Liver (tissue), 9 donors: ENCODE measurements around the gene PARN. TPM values are rescaled to one million over a fixed set of nuclear protein-coding genes. Genes with fewer than 3 reads are reported as not detected.
A peak's percentile ranks its signal among the peaks of the same experiment; 100 is the strongest.

ENCODE experiments used
- DNase-seq: peaks from one replicate; pipeline ENCODE4 v3.0.0-alpha.2; 2017; ENCODE audit warnings: low spot score
- H3K27ac ChIP-seq, 2 donors: one replicate each; pipeline ENCODE4 v1.7.0; 2013; ENCODE audit warnings: inconsistent platforms in 2 of 2, low read length in 2 of 2, control low read depth in 1 of 2, low read depth in 1 of 2, mild to moderate bottlenecking in 1 of 2
- H3K27me3 ChIP-seq, 4 donors: one replicate each; pipeline versions ENCODE4 v1.6.1 to v1.7.0; 2013; ENCODE audit warnings: low read length in 3 of 4, inconsistent platforms in 1 of 4, mild to moderate bottlenecking in 1 of 4, moderate library complexity in 1 of 4; ENCODE audit not compliant: control insufficient read depth in 4 of 4, insufficient read depth in 4 of 4
- H3K36me3 ChIP-seq, 4 donors: one replicate each; pipeline versions ENCODE4 v1.6.1 to v1.7.0; 2013; ENCODE audit warnings: low read length in 3 of 4, mild to moderate bottlenecking in 3 of 4, low read depth in 1 of 4, moderate library complexity in 1 of 4; ENCODE audit not compliant: control insufficient read depth in 4 of 4, insufficient read depth in 3 of 4
- H3K4me1 ChIP-seq, 4 donors: one replicate each; pipeline versions ENCODE4 v1.6.1 to v1.7.0; 2013; ENCODE audit warnings: low read length in 3 of 4, mild to moderate bottlenecking in 3 of 4, moderate library complexity in 1 of 4; ENCODE audit not compliant: control insufficient read depth in 4 of 4, insufficient read depth in 4 of 4
- H3K4me3 ChIP-seq, 3 donors: one replicate each; pipeline versions ENCODE4 v1.6.1 to v1.7.0; 2013; ENCODE audit warnings: low read length in 3 of 3, control low read depth in 1 of 3, low read depth in 1 of 3, mild to moderate bottlenecking in 1 of 3
- H3K9ac ChIP-seq, 2 donors: one replicate each; pipeline ENCODE4 v1.7.0; 2013; ENCODE audit warnings: low read length in 2 of 2, mild to moderate bottlenecking in 2 of 2, moderate library complexity in 2 of 2, control low read depth in 1 of 2, low read depth in 1 of 2
- H3K9me3 ChIP-seq, 4 donors: one replicate each; pipeline versions ENCODE4 v1.6.1 to v1.7.0; 2013; ENCODE audit warnings: low read length in 3 of 4; ENCODE audit not compliant: control insufficient read depth in 4 of 4
- EGR1 ChIP-seq, 2 donors: IDR thresholded peaks; 2 replicates each; pipeline ENCODE4 v1.6.1; 2016 to 2018; ENCODE audit warnings: antibody characterized with exemption in 2 of 2, low read depth in 2 of 2
- FOXA1 ChIP-seq: IDR thresholded peaks from 2 replicates; pipeline ENCODE4 v1.6.1; 2016; ENCODE audit warnings: antibody characterized with exemption
- FOXA2 ChIP-seq: IDR thresholded peaks from 2 replicates; pipeline ENCODE4 v1.6.1; 2016; ENCODE audit warnings: antibody characterized with exemption
- GABPA ChIP-seq, 2 donors: IDR thresholded peaks in 1 of 2; conservative IDR thresholded peaks in 1 of 2; 2 replicates each; pipeline ENCODE4 v1.6.1; 2016; ENCODE audit warnings: antibody characterized with exemption in 2 of 2, mild to moderate bottlenecking in 1 of 2, moderate library complexity in 1 of 2
- HNF4A ChIP-seq, 2 donors: conservative IDR thresholded peaks; 2 replicates each; pipeline ENCODE4 v1.6.1; 2016; ENCODE audit warnings: antibody characterized with exemption in 2 of 2, mild to moderate bottlenecking in 2 of 2
- MAX ChIP-seq: IDR thresholded peaks from 2 replicates; pipeline ENCODE4 v1.6.1; 2016; ENCODE audit warnings: antibody characterized with exemption
- NR2F2 ChIP-seq: IDR thresholded peaks from 2 replicates; pipeline ENCODE4 v1.6.1; 2016; ENCODE audit warnings: antibody characterized with exemption
- RAD21 ChIP-seq, 2 donors: IDR thresholded peaks; 2 replicates each; pipeline ENCODE4 v1.6.1; 2016; ENCODE audit warnings: antibody characterized with exemption in 2 of 2, mild to moderate bottlenecking in 2 of 2
- RXRA ChIP-seq, 2 donors: IDR thresholded peaks; 2 replicates each; pipeline ENCODE4 v1.6.1; 2017 to 2018; ENCODE audit warnings: antibody characterized with exemption in 2 of 2, mild to moderate bottlenecking in 1 of 2
- SP1 ChIP-seq: IDR thresholded peaks from 2 replicates; pipeline ENCODE4 v1.6.1; 2018; ENCODE audit warnings: antibody characterized with exemption, mild to moderate bottlenecking
- YY1 ChIP-seq: IDR thresholded peaks from 2 replicates; pipeline ENCODE4 v1.6.1; 2016; ENCODE audit warnings: antibody characterized with exemption, mild to moderate bottlenecking
- WGBS: extraction: QIAGEN DNeasy Blood & Tissue Kit; methylation state at CpG from one replicate; pipeline ENCODE4 v1.1.7; 2013; 5-methylcytosine and 5-hydroxymethylcytosine counted together
- polyA plus RNA-seq, 2 donors: library from polyadenylated mRNA; stranded (reverse) in 1 of 2; unstranded in 1 of 2; fragments of 200-250 nt in 1 of 2; fragments of >200 nt in 1 of 2; fragmentation: Nextera tagmentation in 1 of 2; extraction: Ambion mirVana in 1 of 2; gene quantifications; one replicate each; pipeline versions ENCODE4 v1.2.1 to v1.2.3, GENCODE V29; 2013 to 2015
- total RNA-seq, 2 donors: library from RNA; depleted of rRNA; stranded (reverse); fragments of >200 nt; gene quantifications; one replicate each; pipeline ENCODE4 v1.2.3, GENCODE V29; 2014
- TF ChIP-seq, protein P1 (sequence below): IDR thresholded peaks from 2 replicates; pipeline ENCODE4 v1.6.1; 2016; ENCODE audit warnings: antibody characterized with exemption, mild to moderate bottlenecking
- TF ChIP-seq, protein P2 (sequence below): IDR thresholded peaks from 2 replicates; pipeline ENCODE4 v1.6.1; 2016; ENCODE audit warnings: antibody characterized with exemption
- TF ChIP-seq, protein P3 (sequence below): IDR thresholded peaks from 2 replicates; pipeline ENCODE4 v1.6.1; 2016; ENCODE audit warnings: antibody characterized with exemption
- donor health status: healthy.
- donor health status: healthy.
- donor health status: healthy.
- donor health status: healthy.
- donor health status: healthy.

The PARN gene
- total and polyA plus RNA-seq, 4 donors, result 7.9 to 19.7 (median 9.7) TPM

DNA sequence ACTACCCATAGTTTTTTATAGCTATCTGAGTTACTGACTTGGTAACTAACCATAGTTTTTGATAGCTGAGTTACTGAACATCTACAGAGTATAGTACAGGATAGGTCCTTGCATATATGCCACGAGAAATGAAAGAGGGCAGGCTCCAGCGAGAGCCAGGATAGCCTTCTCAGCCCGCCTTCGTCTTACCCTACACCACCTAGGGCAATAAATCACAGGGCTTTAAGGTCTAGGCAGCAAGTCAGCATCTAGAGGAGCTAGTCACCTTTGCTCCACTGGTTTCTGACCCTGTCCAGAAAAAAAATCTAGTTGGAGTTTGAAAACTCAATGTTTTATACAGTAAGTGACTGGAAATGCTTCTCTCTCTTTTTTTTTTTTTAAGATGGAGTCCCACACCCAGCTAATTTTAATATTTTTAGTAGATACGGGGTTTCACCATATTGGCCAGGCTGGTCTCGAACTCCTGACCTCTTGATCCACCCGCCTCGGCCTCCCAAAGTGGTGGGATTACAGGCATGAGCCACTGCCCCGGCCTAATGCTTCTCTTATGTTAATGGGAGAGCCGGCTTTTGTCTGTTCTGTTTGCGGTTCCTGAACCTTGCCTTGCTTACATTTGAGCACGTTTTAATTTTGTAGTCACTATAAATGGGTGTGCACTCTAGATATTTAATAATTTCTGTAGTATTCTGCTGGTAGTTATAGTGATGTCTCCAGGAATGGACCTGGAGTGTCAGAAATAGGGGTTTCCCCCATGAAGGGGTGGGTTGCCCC lies 5.5 kb upstream of the PARN start:
- DNase-seq, result no peak
- TF ChIP-seq MAX, result no peak
- TF ChIP-seq, protein P1, sequence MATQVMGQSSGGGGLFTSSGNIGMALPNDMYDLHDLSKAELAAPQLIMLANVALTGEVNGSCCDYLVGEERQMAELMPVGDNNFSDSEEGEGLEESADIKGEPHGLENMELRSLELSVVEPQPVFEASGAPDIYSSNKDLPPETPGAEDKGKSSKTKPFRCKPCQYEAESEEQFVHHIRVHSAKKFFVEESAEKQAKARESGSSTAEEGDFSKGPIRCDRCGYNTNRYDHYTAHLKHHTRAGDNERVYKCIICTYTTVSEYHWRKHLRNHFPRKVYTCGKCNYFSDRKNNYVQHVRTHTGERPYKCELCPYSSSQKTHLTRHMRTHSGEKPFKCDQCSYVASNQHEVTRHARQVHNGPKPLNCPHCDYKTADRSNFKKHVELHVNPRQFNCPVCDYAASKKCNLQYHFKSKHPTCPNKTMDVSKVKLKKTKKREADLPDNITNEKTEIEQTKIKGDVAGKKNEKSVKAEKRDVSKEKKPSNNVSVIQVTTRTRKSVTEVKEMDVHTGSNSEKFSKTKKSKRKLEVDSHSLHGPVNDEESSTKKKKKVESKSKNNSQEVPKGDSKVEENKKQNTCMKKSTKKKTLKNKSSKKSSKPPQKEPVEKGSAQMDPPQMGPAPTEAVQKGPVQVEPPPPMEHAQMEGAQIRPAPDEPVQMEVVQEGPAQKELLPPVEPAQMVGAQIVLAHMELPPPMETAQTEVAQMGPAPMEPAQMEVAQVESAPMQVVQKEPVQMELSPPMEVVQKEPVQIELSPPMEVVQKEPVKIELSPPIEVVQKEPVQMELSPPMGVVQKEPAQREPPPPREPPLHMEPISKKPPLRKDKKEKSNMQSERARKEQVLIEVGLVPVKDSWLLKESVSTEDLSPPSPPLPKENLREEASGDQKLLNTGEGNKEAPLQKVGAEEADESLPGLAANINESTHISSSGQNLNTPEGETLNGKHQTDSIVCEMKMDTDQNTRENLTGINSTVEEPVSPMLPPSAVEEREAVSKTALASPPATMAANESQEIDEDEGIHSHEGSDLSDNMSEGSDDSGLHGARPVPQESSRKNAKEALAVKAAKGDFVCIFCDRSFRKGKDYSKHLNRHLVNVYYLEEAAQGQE, result no peak
- TF ChIP-seq, protein P2, sequence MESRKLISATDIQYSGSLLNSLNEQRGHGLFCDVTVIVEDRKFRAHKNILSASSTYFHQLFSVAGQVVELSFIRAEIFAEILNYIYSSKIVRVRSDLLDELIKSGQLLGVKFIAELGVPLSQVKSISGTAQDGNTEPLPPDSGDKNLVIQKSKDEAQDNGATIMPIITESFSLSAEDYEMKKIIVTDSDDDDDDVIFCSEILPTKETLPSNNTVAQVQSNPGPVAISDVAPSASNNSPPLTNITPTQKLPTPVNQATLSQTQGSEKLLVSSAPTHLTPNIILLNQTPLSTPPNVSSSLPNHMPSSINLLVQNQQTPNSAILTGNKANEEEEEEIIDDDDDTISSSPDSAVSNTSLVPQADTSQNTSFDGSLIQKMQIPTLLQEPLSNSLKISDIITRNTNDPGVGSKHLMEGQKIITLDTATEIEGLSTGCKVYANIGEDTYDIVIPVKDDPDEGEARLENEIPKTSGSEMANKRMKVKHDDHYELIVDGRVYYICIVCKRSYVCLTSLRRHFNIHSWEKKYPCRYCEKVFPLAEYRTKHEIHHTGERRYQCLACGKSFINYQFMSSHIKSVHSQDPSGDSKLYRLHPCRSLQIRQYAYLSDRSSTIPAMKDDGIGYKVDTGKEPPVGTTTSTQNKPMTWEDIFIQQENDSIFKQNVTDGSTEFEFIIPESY, result no peak
- TF ChIP-seq FOXA2, result no peak
- TF ChIP-seq SP1, result no peak
- TF ChIP-seq, protein P3, sequence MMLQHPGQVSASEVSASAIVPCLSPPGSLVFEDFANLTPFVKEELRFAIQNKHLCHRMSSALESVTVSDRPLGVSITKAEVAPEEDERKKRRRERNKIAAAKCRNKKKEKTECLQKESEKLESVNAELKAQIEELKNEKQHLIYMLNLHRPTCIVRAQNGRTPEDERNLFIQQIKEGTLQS, result no peak
- TF ChIP-seq EGR1 (IDR thresholded peaks at IDR 0.05; ENCODE audit: low read depth in 2 of 2), result no peak
- TF ChIP-seq YY1, result no peak
- no peak for TF ChIP-seq RAD21 (IDR thresholded peaks at IDR 0.05)
- TF ChIP-seq GABPA (IDR thresholded peaks at IDR 0.05 in 1 of 2, conservative IDR thresholded peaks at IDR 0.05 in 1 of 2), result no peak
- no peak for TF ChIP-seq NR2F2
- no peak for TF ChIP-seq RXRA (IDR thresholded peaks at IDR 0.05)
- Histone ChIP-seq H3K4me3 (no peak overlapping the region), H3K36me3 (peaks cover 0 to 2% (median 0%) of the 10 kb centered on the region in 4 donors), H3K9me3 (no peaks in the 10 kb centered on the region), H3K4me1 (peaks cover 6 to 25% (median 12%) of the 10 kb centered on the region in 4 donors), H3K27me3 (no peaks in the 10 kb centered on the region), H3K9ac (no peak overlapping the region), H3K27ac (no peak overlapping the region)
- 80% methylated on average over 12 of the region's 12 CpGs for WGBS

DNA sequence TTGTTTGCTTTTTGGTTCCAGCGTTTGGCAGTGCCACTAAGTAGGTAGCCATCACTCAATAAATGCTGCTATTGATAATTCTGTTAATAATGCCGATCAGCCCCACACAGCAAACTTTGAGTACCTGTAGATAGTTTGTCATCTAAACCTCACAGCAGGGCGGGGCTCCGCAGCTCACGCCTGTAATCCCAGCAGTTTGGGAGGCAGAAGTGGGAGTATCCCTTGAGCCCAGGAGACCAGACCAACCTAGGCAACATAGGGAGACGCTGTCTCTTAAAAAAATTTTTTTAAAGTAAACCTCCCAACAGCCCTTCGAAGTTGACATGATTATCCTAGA lies 4.3 kb upstream of the PARN start:
- TF ChIP-seq HNF4A (conservative IDR thresholded peaks at IDR 0.05), result no peak
- peak; percentile 16 for TF ChIP-seq MAX
- TF ChIP-seq FOXA1, result no peak
- H3K9me3 ChIP-seq, result no peaks in the 10 kb centered on the region
- peaks cover 0 to 2% (median 0%) of the 10 kb centered on the region in 4 donors for H3K36me3 ChIP-seq
- H3K27me3 ChIP-seq, result no peaks in the 10 kb centered on the region
- H3K4me3 ChIP-seq, result peak overlapping the region in 2 of 3 donors; percentile 76 to 94
- H3K27ac ChIP-seq, result no peak overlapping the region
- peaks cover 8 to 27% (median 15%) of the 10 kb centered on the region in 4 donors for H3K4me1 ChIP-seq
- DNase-seq, result no peak
- 71% methylated on average over 7 of the region's 7 CpGs for WGBS
- no peak overlapping the region for H3K9ac ChIP-seq
